ENCODE data around the gene FILIP1L. TPM values are rescaled to one million over a fixed set of nuclear protein-coding genes. Genes with fewer than 3 reads are reported as not detected.

FILIP1L gene
- 0.42 TPM for total RNA-seq

- Histone ChIP-seq H3K9me3 (ENCODE audit: low read depth, low read length) (no peaks in the 10 kb centered on the region), H3K4me3 (ENCODE audit: low read length) (no peak within 1 kb of the TSS), H3K4me1 (ENCODE audit: insufficient read depth, low read length) (no peaks in the 10 kb centered on the region), H3K27me3 (ENCODE audit: insufficient read depth, low read length) (no peaks in the 10 kb centered on the region)
These were observed at the start of gene FILIP1L for GRCh38 chr3:100114413-100115030. Gene FILIP1L, minus strand, starts transcription at chr3:100114501.

GRCh38 chr3:100163787-100164186 lies 49.5 kb upstream of the FILIP1L start:
- Histone ChIP-seq H3K9me3 (ENCODE audit: low read depth, low read length) (no peaks in the 10 kb centered on the region), H3K4me1 (ENCODE audit: insufficient read depth, low read length) (no peaks in the 10 kb centered on the region), H3K4me3 (ENCODE audit: low read length) (no peak overlapping the region), H3K27me3 (ENCODE audit: insufficient read depth, low read length) (no peaks in the 10 kb centered on the region)

GRCh38 chr3:100160521-100160920 lies 46.2 kb upstream of the FILIP1L start:
- no peaks in the 10 kb centered on the region for H3K27me3 ChIP-seq (ENCODE audit: insufficient read depth, low read length)
- H3K4me3 ChIP-seq (ENCODE audit: low read length): no peak overlapping the region
- H3K4me1 ChIP-seq (ENCODE audit: insufficient read depth, low read length): no peaks in the 10 kb centered on the region
- peaks cover 4% of the 10 kb centered on the region for H3K9me3 ChIP-seq (ENCODE audit: low read depth, low read length)

- Histone ChIP-seq H3K4me1 (ENCODE audit: insufficient read depth, low read length) (no peaks in the 10 kb centered on the region), H3K4me3 (ENCODE audit: low read length) (no peak overlapping the region), H3K9me3 (ENCODE audit: low read depth, low read length) (peaks cover 10% of the 10 kb centered on the region), H3K27me3 (ENCODE audit: insufficient read depth, low read length) (no peaks in the 10 kb centered on the region)
These were observed 45.2 kb upstream of the FILIP1L start for GRCh38 chr3:100159331-100160153.

DNA sequence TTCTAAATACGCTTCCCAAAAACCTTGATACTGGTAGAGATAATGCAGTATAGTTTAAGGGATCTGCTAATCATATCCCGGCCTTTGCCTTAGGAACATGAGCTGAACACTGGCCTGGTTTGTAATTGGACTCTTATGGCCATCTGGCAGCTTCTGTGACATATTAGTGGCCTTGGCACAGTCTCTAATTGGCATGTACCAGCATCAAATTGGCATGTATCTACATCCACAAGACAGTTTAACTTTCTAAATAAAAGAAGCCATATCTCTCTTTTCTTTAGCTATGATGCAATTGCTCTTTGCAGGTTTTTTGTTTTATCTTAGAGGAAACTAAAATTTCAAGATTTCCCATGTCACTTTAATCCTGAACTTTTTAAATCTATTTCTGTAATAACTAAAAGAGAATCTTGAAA lies 44.6 kb upstream of the FILIP1L start:
- Histone ChIP-seq H3K4me1 (ENCODE audit: insufficient read depth, low read length) (no peaks in the 10 kb centered on the region), H3K9me3 (ENCODE audit: low read depth, low read length) (peaks cover 10% of the 10 kb centered on the region), H3K27me3 (ENCODE audit: insufficient read depth, low read length) (no peaks in the 10 kb centered on the region), H3K4me3 (ENCODE audit: low read length) (no peak overlapping the region)

DNA sequence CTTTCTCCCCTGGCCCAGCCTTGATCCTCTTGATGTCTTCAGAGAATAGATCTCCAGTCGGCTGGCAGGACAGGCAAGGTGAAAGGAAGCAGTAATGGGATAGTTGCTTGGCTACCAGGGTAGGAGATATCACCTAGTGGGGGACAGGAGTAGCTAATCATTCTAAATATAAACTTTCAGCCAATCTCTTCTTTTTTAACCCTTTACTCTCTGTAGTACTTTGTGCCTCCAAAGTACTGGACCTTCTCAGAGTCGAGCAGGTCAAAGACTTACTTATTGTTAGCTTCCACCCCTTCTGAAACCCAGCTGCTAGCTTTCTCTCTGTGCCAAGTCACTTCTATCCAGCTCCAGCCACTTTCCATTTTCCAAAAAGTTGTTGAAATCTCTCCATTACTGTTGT lies 43.4 kb upstream of the FILIP1L start:
- H3K4me3 ChIP-seq (ENCODE audit: low read length): no peak overlapping the region
- H3K27me3 ChIP-seq (ENCODE audit: insufficient read depth, low read length): no peaks in the 10 kb centered on the region
- no peaks in the 10 kb centered on the region for H3K4me1 ChIP-seq (ENCODE audit: insufficient read depth, low read length)
- peaks cover 10% of the 10 kb centered on the region for H3K9me3 ChIP-seq (ENCODE audit: low read depth, low read length)

- Histone ChIP-seq H3K4me1 (ENCODE audit: insufficient read depth, low read length) (no peaks in the 10 kb centered on the region), H3K9me3 (ENCODE audit: low read depth, low read length) (peaks cover 10% of the 10 kb centered on the region), H3K4me3 (ENCODE audit: low read length) (no peak overlapping the region), H3K27me3 (ENCODE audit: insufficient read depth, low read length) (no peaks in the 10 kb centered on the region)
These were observed 41.3 kb upstream of the FILIP1L start for GRCh38 chr3:100155590-100155989.

DNA sequence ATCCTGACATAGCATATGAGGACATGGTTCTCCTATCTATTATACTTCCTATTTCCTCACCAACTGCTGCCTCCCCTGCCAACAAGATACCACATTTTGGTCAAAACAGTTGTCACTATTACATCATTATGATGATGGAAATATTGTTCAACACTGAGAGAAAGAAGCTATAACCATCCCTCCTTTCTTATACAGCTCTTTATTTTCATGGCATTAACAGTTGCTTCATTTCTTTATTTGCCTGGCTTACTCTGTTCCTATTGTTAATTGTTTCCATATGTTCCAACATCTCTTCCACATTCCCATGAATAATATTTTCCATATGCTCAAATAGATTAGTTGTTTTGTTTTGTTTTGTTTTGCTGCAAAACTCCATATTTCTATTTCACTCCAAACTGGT lies 40.8 kb upstream of the FILIP1L start:
- H3K9me3 ChIP-seq (ENCODE audit: low read depth, low read length): peaks cover 10% of the 10 kb centered on the region
- no peaks in the 10 kb centered on the region for H3K27me3 ChIP-seq (ENCODE audit: insufficient read depth, low read length)
- H3K4me3 ChIP-seq (ENCODE audit: low read length): no peak overlapping the region
- H3K4me1 ChIP-seq (ENCODE audit: insufficient read depth, low read length): no peaks in the 10 kb centered on the region

GRCh38 chr3:100154171-100154570 lies 39.9 kb upstream of the FILIP1L start:
- H3K27me3 ChIP-seq (ENCODE audit: insufficient read depth, low read length): no peaks in the 10 kb centered on the region
- peaks cover 10% of the 10 kb centered on the region for H3K9me3 ChIP-seq (ENCODE audit: low read depth, low read length)
- no peaks in the 10 kb centered on the region for H3K4me1 ChIP-seq (ENCODE audit: insufficient read depth, low read length)
- no peak overlapping the region for H3K4me3 ChIP-seq (ENCODE audit: low read length)

GRCh38 chr3:100151024-100151707 lies 36.9 kb upstream of the FILIP1L start:
- H3K4me1 ChIP-seq (ENCODE audit: insufficient read depth, low read length): no peaks in the 10 kb centered on the region
- H3K9me3 ChIP-seq (ENCODE audit: low read depth, low read length): peaks cover 10% of the 10 kb centered on the region
- H3K4me3 ChIP-seq (ENCODE audit: low read length): no peak overlapping the region
- no peaks in the 10 kb centered on the region for H3K27me3 ChIP-seq (ENCODE audit: insufficient read depth, low read length)

DNA sequence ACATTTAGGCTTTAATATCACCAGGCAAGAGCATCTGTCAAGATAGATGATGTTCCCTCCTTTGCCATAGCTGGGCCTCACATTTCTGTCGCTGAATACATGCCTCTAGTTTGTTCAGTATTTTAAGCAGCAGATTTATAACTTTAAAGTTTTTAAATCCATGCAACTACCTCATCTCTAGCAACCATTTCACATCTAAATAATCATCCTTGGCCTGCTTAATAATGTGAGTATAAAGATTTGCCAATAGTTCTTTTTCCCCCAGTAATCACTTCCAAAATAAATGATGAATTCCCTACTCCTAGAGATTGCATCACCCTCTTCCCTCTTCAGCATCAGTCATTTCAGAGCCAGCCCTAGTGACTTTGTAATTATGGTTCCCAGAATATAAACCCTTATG lies 36.2 kb upstream of the FILIP1L start:
- no peak overlapping the region for H3K4me3 ChIP-seq (ENCODE audit: low read length)
- H3K4me1 ChIP-seq (ENCODE audit: insufficient read depth, low read length): no peaks in the 10 kb centered on the region
- H3K27me3 ChIP-seq (ENCODE audit: insufficient read depth, low read length): no peaks in the 10 kb centered on the region
- H3K9me3 ChIP-seq (ENCODE audit: low read depth, low read length): peaks cover 5% of the 10 kb centered on the region

GRCh38 chr3:100149713-100150415 lies 35.6 kb upstream of the FILIP1L start:
- no peaks in the 10 kb centered on the region for H3K4me1 ChIP-seq (ENCODE audit: insufficient read depth, low read length)
- no peak overlapping the region for H3K4me3 ChIP-seq (ENCODE audit: low read length)
- no peaks in the 10 kb centered on the region for H3K9me3 ChIP-seq (ENCODE audit: low read depth, low read length)
- H3K27me3 ChIP-seq (ENCODE audit: insufficient read depth, low read length): no peaks in the 10 kb centered on the region

GRCh38 chr3:100149130-100149529 lies 34.8 kb upstream of the FILIP1L start:
- Histone ChIP-seq H3K27me3 (ENCODE audit: insufficient read depth, low read length) (no peaks in the 10 kb centered on the region), H3K4me3 (ENCODE audit: low read length) (no peak overlapping the region), H3K9me3 (ENCODE audit: low read depth, low read length) (no peaks in the 10 kb centered on the region), H3K4me1 (ENCODE audit: insufficient read depth, low read length) (no peaks in the 10 kb centered on the region)

DNA sequence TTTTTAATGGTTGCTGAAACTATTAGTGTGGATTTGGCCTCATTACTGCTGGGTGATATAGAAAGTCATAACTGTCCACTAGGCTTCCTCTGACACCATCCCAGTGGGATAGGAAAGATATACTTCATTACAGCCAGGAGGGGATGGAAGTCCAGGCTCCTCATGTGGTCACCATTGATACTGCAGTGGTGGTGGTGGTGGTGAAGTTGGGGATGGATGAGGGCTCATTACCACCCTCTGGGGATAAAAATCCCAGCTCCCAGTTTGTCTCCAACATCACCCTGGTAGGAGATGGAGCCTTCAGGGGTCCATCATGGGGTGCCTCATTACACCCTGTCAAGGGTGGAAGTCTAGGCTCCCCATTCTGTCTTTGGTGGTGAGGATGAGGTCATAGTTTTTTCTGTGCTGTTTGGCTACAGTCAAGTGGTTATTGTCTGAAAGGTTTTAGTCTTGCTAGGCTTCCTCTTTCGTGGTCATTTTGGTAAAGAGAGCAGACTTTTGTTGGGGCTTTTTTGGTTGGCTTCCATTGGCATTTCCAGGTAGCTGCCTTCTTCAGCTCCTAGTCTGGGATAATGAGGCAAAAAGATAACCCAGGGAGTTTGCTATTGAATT lies 30.1 kb upstream of the FILIP1L start:
- Histone ChIP-seq H3K27me3 (ENCODE audit: insufficient read depth, low read length) (no peaks in the 10 kb centered on the region), H3K4me3 (ENCODE audit: low read length) (no peak overlapping the region), H3K9me3 (ENCODE audit: low read depth, low read length) (peaks cover 10% of the 10 kb centered on the region), H3K4me1 (ENCODE audit: insufficient read depth, low read length) (no peaks in the 10 kb centered on the region)
